ENCODE data around the gene DGKD.

Gene DGKD

GRCh38 chr2:233492078-233492477, 137.8 kb downstream of the DGKD start (continued):
- TF ChIP-seq POU6F1 (CRISPR knock-in tag; IDR thresholded peaks at IDR 0.05; ENCODE audit: borderline replicate concordance, low read depth), result no peak
- TF ChIP-seq TCF4 (CRISPR knock-in tag; IDR thresholded peaks at IDR 0.05; ENCODE audit: borderline replicate concordance), result no peak
- no peak for TF ChIP-seq ESRRG (CRISPR knock-in tag; IDR thresholded peaks at IDR 0.05)
- no peak for TF ChIP-seq CREB5 (CRISPR knock-in tag; IDR thresholded peaks at IDR 0.05; ENCODE audit: low read depth)

GRCh38 chr2:233492751-233493150, 138.5 kb downstream of the DGKD start:
- no peak for ATAC-seq
- TF ChIP-seq CSRNP3 (CRISPR knock-in tag; IDR thresholded peaks at IDR 0.05), result no peak
- no peak for TF ChIP-seq GLIS3 (CRISPR knock-in tag; IDR thresholded peaks at IDR 0.05)
- TF ChIP-seq ZC3H10 (CRISPR knock-in tag; IDR thresholded peaks at IDR 0.05), result no peak

GRCh38 chr2:233495503-233496496, 141.5 kb downstream of the DGKD start:
- ATAC-seq, result no peak
- TF ChIP-seq ESRRG (CRISPR knock-in tag; IDR thresholded peaks at IDR 0.05) (no peak), GLIS3 (CRISPR knock-in tag; IDR thresholded peaks at IDR 0.05) (no peak), ZNF565 (CRISPR knock-in tag; conservative IDR thresholded peaks at IDR 0.05; ENCODE audit: low read depth) (no peak), TOX (CRISPR knock-in tag; IDR thresholded peaks at IDR 0.05; ENCODE audit: borderline replicate concordance) (no peak), ZC3H10 (CRISPR knock-in tag; IDR thresholded peaks at IDR 0.05) (no peak), CREB5 (CRISPR knock-in tag; IDR thresholded peaks at IDR 0.05; ENCODE audit: low read depth) (no peak), POU6F1 (CRISPR knock-in tag; IDR thresholded peaks at IDR 0.05; ENCODE audit: borderline replicate concordance, low read depth) (no peak), RARB (CRISPR knock-in tag; IDR thresholded peaks at IDR 0.05) (no peak), ZNF8 (CRISPR knock-in tag; IDR thresholded peaks at IDR 0.05) (no peak), ARNTL (CRISPR knock-in tag; IDR thresholded peaks at IDR 0.05; ENCODE audit: borderline replicate concordance, low read depth) (no peak), TCF4 (CRISPR knock-in tag; IDR thresholded peaks at IDR 0.05; ENCODE audit: borderline replicate concordance) (no peak), PATZ1 (CRISPR knock-in tag; IDR thresholded peaks at IDR 0.05; ENCODE audit: borderline replicate concordance) (no peak), ZFP3 (CRISPR knock-in tag; IDR thresholded peaks at IDR 0.05) (no peak), ISL1 (CRISPR knock-in tag; IDR thresholded peaks at IDR 0.05) (no peak), SNAI2 (CRISPR knock-in tag; IDR thresholded peaks at IDR 0.05) (no peak), CSRNP3 (CRISPR knock-in tag; IDR thresholded peaks at IDR 0.05) (no peak), OSR1 (CRISPR knock-in tag; IDR thresholded peaks at IDR 0.05) (no peak), TSHZ2 (CRISPR knock-in tag; IDR thresholded peaks at IDR 0.05) (no peak), ZNF70 (CRISPR knock-in tag; IDR thresholded peaks at IDR 0.05) (no peak)

Data from SK-N-SH treated with all-trans-retinoic acid at 6 μM for 48 hours (cell line).